ENCODE results near the gene MAPK7.

The MAPK7 gene

GRCh38 chr17:19363460-19364035 is 14.8 kb upstream of the MAPK7 start:
- H3K4me1 Mint-ChIP-seq = peaks cover 37% of the 10 kb centered on the region
- H3K4me3 Mint-ChIP-seq = peak overlapping the region; percentile 11
- no peak overlapping the region for H3K27ac Mint-ChIP-seq
- DNase-seq = no peak
- no peaks in the 10 kb centered on the region for H3K9me3 Mint-ChIP-seq
- no peaks in the 10 kb centered on the region for H3K36me3 Mint-ChIP-seq
- peaks cover 64% of the 10 kb centered on the region for H3K27me3 Mint-ChIP-seq
- CTCF ChIA-PET = interaction anchor here (0.7 to 5.9 kb wide), 19 partner anchors 8 to 403 kb away, joined by 3 to 102 read pairs (median 5); partner anchors contain the start of gene MAPK7

GRCh38 chr17:19364699-19365498 is 13.4 kb upstream of the MAPK7 start:
- H3K4me3 Mint-ChIP-seq = no peak overlapping the region
- H3K4me1 Mint-ChIP-seq = peaks cover 50% of the 10 kb centered on the region
- H3K9me3 Mint-ChIP-seq = no peaks in the 10 kb centered on the region
- no peak for DNase-seq
- peaks cover 2% of the 10 kb centered on the region for H3K36me3 Mint-ChIP-seq
- CTCF ChIA-PET = interaction anchor here (0.6 to 5.9 kb wide), 9 partner anchors 13 to 397 kb away, joined by 3 to 102 read pairs (median 3); partner anchors contain the start of gene MAPK7
- H3K27me3 Mint-ChIP-seq = peaks cover 50% of the 10 kb centered on the region
- H3K27ac Mint-ChIP-seq = no peak overlapping the region

- CTCF ChIA-PET = interaction anchor here (0.6 to 5.9 kb wide), 7 partner anchors 9 to 280 kb away, joined by 3 to 102 read pairs (median 3); partner anchors contain the start of gene MAPK7
- Mint-ChIP-seq H3K9me3 (no peaks in the 10 kb centered on the region), H3K27ac (no peak overlapping the region), H3K36me3 (peaks cover 5% of the 10 kb centered on the region), H3K27me3 (peaks cover 45% of the 10 kb centered on the region), H3K4me1 (peaks cover 56% of the 10 kb centered on the region), H3K4me3 (no peak overlapping the region)
- no peak for DNase-seq
Observed at GRCh38 chr17:19365499-19365817, 12.8 kb upstream of the MAPK7 start.

- H3K4me1 Mint-ChIP-seq = peaks cover 62% of the 10 kb centered on the region
Observed at GRCh38 chr17:19365833-19366636, 12.3 kb upstream of the MAPK7 start.

GRCh38 chr17:19366637-19366972 is 11.7 kb upstream of the MAPK7 start:
- Mint-ChIP-seq H3K4me3 (no peak overlapping the region), H3K36me3 (peaks cover 5% of the 10 kb centered on the region), H3K4me1 (peaks cover 64% of the 10 kb centered on the region), H3K27me3 (peaks cover 36% of the 10 kb centered on the region), H3K27ac (no peak overlapping the region), H3K9me3 (no peaks in the 10 kb centered on the region)
- CTCF ChIA-PET = interaction anchor here (1.0 to 5.9 kb wide), 3 partner anchors 8 to 81 kb away, joined by 3 to 102 read pairs (median 4); partner anchors contain the start of gene MAPK7
- no peak for DNase-seq

More at GRCh38 chr17:19365833-19366636, 12.3 kb upstream of the MAPK7 start:
- no peak for DNase-seq
- CTCF ChIA-PET = interaction anchor here (0.6 to 5.9 kb wide), 7 partner anchors 8 to 280 kb away, joined by 3 to 102 read pairs (median 3); partner anchors contain the start of gene MAPK7
- peaks cover 41% of the 10 kb centered on the region for H3K27me3 Mint-ChIP-seq
- H3K4me3 Mint-ChIP-seq = no peak overlapping the region
- peaks cover 5% of the 10 kb centered on the region for H3K36me3 Mint-ChIP-seq
- H3K27ac Mint-ChIP-seq = no peak overlapping the region
- no peaks in the 10 kb centered on the region for H3K9me3 Mint-ChIP-seq

GRCh38 chr17:19368229-19368628 is 10.1 kb upstream of the MAPK7 start:
- peaks cover 28% of the 10 kb centered on the region for H3K27me3 Mint-ChIP-seq
- CTCF ChIA-PET = no interaction called here
- H3K4me1 Mint-ChIP-seq = peaks cover 68% of the 10 kb centered on the region
- H3K36me3 Mint-ChIP-seq = peaks cover 7% of the 10 kb centered on the region
- H3K4me3 Mint-ChIP-seq = no peak overlapping the region
- no peak for DNase-seq
- H3K27ac Mint-ChIP-seq = no peak overlapping the region
- H3K9me3 Mint-ChIP-seq = no peaks in the 10 kb centered on the region

GRCh38 chr17:19369107-19369778 is 9.1 kb upstream of the MAPK7 start:
- no peaks in the 10 kb centered on the region for H3K9me3 Mint-ChIP-seq
- H3K27me3 Mint-ChIP-seq = peaks cover 21% of the 10 kb centered on the region
- peak; percentile 18 for DNase-seq
- H3K36me3 Mint-ChIP-seq = peaks cover 11% of the 10 kb centered on the region
- no peak overlapping the region for H3K4me3 Mint-ChIP-seq
- CTCF ChIA-PET = no interaction called here
- peaks cover 73% of the 10 kb centered on the region for H3K4me1 Mint-ChIP-seq
- H3K27ac Mint-ChIP-seq = peak overlapping the region; percentile 96

- Mint-ChIP-seq H3K36me3 (peaks cover 15% of the 10 kb centered on the region), H3K4me1 (peaks cover 78% of the 10 kb centered on the region), H3K4me3 (peak overlapping the region; percentile 65), H3K27ac (peak overlapping the region; percentile 96), H3K27me3 (peaks cover 15% of the 10 kb centered on the region), H3K9me3 (no peaks in the 10 kb centered on the region)
- CTCF ChIA-PET = no interaction called here
- DNase-seq = peak; percentile 65
Observed at GRCh38 chr17:19369846-19370492, 8.3 kb upstream of the MAPK7 start.

GRCh38 chr17:19370493-19370960 is 7.8 kb upstream of the MAPK7 start:
- Mint-ChIP-seq H3K9me3 (no peaks in the 10 kb centered on the region), H3K36me3 (peaks cover 15% of the 10 kb centered on the region), H3K27ac (peak overlapping the region; percentile 96), H3K4me1 (peaks cover 78% of the 10 kb centered on the region), H3K27me3 (peaks cover 12% of the 10 kb centered on the region), H3K4me3 (peak overlapping the region; percentile 65)
- DNase-seq = peak; percentile 46
- CTCF ChIA-PET = interaction anchor here (1.3 kb wide), 1 partner anchor 8 kb away, joined by 5 read pairs; the partner anchor contains the start of gene B9D1

GRCh38 chr17:19371259-19372010 is 6.9 kb upstream of the MAPK7 start:
- H3K9me3 Mint-ChIP-seq = no peaks in the 10 kb centered on the region
- peak; percentile 3 for DNase-seq
- peaks cover 3% of the 10 kb centered on the region for H3K27me3 Mint-ChIP-seq
- CTCF ChIA-PET = interaction anchor here (1.3 kb wide), 1 partner anchor 9 kb away, joined by 5 read pairs; the partner anchor contains the start of gene B9D1
- H3K36me3 Mint-ChIP-seq = peaks cover 15% of the 10 kb centered on the region
- H3K27ac Mint-ChIP-seq = peak overlapping the region; percentile 96
- H3K4me1 Mint-ChIP-seq = peaks cover 85% of the 10 kb centered on the region
- peak overlapping the region; percentile 36 for H3K4me3 Mint-ChIP-seq

GRCh38 chr17:19372011-19372370 is 6.3 kb upstream of the MAPK7 start:
- Mint-ChIP-seq H3K27me3 (no peaks in the 10 kb centered on the region), H3K4me3 (peak overlapping the region; percentile 18), H3K9me3 (no peaks in the 10 kb centered on the region), H3K27ac (peak overlapping the region; percentile 79), H3K36me3 (peaks cover 15% of the 10 kb centered on the region), H3K4me1 (peaks cover 85% of the 10 kb centered on the region)
- CTCF ChIA-PET = interaction anchor here (1.3 kb wide), 1 partner anchor 9 kb away, joined by 5 read pairs; the partner anchor contains the start of gene B9D1
- no peak for DNase-seq

- Mint-ChIP-seq H3K4me1 (peaks cover 86% of the 10 kb centered on the region), H3K27me3 (no peaks in the 10 kb centered on the region), H3K4me3 (peak overlapping the region; percentile 18), H3K27ac (peak overlapping the region; percentile 78), H3K36me3 (peaks cover 15% of the 10 kb centered on the region), H3K9me3 (no peaks in the 10 kb centered on the region)
- DNase-seq = no peak
- CTCF ChIA-PET = no interaction called here
Observed at GRCh38 chr17:19372439-19372838, 5.9 kb upstream of the MAPK7 start.

All from activated naive CD4-positive, alpha-beta T cell treated with anti-CD3 and anti-CD28 coated beads, Interleukin-2, amount 10 ng/mL, durations not matched to agents 7 days and 5 days (primary cell).